Stimulated activated CD4-positive, alpha-beta T cell treated with anti-CD3 and anti-CD28 coated beads, TNF-alpha, amount 100 ng/mL, for 48 hours (primary cell): ENCODE measurements around the gene DNM1.

ENCODE experiments used
- DNase-seq, 3 donors: peaks; one replicate each; pipeline ENCODE4 v3.0.0-alpha.2; 2020; ENCODE audit warnings: low read depth in 3 of 3

Gene DNM1

DNA sequence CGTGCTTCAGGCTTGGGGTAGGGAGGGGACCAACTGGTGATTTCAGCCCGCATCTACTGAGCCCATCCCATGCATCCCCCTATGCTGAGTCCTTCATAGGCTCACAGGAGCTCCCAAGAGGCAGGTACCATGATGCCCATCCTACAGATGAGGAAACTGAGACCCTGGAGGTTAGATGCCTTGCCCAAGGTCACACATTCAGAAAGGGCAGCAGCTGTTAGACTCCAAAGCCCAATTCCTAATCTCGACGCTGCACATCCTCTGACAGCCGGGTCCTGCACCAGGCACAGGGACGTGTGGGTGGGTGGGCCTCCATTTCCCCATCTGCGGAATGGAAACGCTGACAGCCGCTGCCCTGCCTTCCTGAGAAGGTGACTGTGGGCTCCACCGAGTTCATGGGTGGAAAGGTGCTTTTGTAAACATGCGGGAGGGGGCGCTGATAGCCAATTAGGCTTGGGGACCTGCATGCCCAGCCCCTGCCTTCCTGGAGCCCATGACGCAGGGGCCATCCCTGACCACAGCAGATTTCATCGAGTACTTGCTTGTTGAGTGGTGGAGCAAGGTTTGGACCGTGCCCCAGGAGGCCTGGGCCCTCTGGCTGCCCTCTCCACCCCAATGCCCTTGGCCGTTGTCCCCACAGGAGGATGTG is 2.2 kb downstream of the DNM1 start:
- no peak for DNase-seq

DNA sequence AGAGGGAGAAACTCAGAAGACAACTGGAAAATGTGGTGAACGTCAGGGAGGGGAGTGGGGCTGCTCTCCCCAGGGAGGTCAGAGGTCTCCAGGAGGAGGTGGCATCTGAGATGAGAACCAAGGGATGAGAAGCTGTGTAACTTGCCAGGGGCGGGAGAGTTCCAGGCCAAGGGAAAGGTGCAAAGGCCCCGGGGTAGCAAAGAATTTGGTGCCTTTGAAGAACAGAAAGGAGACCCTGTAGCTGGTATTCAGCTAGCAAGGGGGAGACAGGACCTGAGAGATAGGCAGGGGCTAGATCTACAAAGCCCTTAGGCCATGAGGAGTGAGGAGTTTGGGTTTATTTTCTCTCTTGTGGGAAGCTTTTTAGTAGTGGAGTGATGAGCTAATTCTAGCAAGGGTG is 3.3 kb downstream of the DNM1 start:
- no peak for DNase-seq

DNA sequence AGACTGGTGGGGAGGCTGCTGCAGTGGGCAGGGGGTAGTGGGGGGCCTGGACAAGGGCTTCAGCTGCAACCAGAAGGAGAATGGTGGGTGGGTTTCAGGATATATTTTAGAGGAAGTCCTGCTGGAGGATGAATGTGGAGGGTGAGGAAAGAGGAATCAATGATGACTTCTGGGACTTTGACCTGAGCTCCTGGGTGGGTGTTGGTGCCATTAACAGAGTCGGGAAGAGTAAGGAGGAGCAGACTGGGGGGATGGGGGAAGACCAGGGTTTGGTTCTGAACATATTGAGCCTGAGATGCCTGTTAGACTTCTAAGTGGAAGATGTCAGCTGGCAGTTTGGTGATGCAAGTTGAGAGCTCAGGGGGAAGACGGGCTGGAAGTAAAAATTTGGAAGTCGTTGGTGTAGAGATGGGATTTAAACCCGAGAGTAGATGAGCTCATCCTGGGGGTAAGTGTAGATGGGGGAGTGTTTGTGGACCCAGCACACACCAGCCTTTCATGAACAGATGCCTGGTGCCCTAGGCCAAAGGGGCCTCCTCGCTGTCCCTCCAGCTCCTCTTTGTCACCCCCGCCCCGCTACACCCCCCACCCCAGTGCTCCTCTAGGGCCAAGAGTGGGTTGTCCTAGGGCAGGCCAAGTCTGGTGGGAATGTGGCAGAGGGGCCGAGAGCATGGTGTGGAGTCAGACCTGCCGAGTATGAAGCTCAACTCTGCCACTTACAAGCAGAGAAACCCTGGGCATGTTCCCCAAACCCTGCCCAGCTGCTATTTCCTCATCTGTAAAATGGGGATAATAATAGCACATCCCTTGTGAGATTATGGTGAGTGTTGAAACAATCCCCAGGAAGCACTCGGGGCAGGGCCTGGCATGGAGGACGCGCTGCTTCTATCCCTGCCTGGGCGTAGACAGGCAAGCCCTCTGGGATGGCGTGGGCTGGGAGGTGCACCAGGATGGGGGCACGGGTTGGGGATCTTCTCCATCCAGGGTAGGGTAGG is 4.0 kb downstream of the DNM1 start:
- DNase-seq = no peak

DNA sequence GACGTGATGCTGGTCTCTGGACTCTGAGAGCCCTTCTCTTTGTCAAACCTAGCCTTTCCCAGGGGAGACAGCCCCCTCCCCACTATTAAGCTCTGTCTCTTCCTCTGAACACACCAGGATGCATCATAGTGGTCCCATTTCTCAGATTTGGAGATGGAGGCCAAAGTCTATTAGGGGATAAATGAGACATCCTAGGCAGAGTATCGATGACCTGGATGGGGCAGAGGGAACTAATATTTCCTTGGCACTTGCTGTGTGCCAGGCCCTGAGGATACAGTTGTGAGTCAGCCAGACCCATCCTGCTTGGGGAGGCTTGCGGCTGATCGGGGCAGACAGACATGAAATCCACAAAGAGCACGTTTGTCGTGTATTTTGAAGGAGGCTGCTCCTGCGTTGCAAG is 5.2 kb downstream of the DNM1 start:
- no peak for DNase-seq

DNA sequence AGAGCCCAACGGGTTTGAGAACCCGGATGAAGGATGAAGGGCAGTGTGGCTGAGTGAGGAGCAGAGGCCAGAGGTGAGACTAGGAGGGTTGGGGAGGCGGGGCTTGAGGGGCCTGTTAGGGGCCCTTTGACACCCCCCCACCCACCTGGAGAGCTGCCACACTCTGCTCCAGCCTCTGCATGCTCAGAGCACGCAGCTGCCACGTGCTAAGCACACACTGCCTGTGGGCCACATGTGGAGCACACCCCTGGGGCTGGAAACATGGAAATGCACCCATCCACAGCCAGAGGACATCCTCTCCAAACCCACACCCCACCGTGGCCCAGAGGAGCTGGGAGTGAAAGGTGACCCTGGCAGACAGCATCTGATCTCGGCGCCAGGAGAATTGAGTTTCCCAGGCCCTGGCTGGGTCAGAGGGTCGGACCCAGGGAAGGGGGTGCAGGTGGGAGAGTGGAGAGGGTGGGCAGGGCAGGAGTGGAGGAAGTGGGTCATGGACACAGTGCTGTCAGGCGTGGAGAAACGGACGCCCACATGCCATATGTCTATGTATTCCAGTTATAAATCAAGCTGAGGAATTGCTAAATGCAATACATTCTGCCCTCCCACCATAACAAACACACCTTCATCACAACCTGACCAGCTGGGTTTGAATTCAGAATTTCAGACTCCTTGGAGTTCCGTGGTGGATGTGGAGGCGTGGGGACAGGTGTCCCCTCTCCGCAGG is 5.9 kb downstream of the DNM1 start:
- DNase-seq = no peak

DNA sequence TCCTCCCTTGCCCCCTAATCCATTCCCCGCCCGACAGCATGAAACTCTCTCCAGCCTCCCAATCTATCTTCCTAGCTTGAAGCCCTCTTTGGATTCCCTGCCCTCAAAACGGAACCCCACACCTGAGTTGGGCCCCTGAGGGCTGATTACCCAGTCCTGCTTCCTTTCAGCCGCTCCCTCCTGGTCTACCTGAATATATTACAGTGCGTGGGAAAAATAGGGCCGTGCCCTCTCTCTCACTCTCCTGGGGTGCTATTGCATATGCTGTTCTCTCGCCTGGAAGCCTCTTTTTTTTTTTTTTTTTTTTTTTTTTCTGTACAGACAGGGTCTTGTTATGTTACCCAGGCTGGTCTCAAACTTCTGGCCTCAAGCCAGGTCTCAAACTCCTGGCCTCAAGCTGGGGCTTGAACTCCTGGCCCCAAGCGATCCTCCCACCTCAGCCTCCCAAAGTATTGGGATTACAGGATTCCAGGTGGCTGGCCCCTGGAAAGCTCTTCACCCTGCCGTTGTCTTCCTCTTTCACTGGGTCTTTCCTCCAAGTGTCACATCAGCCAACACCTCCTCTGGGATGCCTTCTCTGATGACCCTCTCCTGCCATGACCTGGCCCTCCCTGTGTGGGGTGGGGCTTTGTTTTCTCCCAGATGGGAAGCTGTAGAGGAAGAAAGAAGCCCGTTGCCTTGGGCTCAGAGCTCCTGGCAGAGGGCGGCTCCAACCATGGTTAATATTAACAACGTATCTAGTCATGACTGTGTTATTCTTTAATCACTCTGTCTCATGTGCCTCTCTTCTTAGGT is 8.2 kb downstream of the DNM1 start:
- no peak for DNase-seq

DNA sequence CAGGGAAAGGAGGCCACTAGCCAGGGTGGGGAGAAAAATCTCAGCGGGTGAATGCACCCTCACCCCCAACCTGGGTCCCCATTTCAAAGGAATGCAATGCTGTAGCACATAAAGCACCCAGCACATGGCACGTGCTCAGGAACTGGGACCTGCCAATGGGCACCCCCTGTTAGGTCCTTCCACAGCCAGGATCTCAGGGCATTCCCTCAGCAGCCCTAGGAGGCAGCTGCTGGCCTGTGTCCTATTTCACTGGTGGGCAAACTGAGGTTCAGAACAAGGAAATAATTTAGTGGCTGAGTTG is 8.8 kb downstream of the DNM1 start:
- DNase-seq = no peak

DNA sequence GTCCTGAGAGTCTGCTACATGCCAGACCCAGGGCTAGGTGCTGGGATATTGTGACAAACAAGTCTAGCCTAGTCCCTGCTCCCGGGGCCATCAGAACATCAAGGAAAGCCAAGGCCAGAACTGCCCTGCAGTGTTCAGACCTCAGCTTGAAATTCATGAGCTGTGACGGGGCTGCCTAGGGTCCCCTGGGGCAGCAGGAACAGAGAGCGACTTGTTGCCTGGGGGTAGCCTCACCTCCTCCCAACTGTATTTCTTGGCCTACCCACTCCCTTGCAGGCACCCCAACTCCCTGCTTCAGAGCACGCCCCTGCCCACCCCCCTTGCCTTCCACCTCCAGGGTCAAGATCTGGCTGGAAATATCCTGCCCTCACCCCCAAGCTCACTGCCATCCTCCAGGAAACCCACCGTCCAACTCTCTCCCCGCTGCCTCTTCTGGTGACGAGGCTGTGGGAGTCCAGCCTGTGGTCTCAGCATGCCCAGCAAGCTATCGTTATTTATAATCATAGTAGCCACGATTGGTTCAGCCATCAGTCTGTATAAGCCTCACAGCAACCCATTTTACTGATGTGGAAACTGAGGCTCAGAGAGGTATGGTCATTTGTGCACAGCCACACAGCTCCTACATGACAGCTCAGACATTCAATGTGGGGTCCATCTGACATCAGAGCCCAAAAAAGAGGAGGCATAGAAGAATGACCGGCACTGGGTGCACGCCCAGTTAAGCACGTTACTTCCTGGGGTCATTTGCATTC is 10.7 kb downstream of the DNM1 start:
- no peak for DNase-seq

DNA sequence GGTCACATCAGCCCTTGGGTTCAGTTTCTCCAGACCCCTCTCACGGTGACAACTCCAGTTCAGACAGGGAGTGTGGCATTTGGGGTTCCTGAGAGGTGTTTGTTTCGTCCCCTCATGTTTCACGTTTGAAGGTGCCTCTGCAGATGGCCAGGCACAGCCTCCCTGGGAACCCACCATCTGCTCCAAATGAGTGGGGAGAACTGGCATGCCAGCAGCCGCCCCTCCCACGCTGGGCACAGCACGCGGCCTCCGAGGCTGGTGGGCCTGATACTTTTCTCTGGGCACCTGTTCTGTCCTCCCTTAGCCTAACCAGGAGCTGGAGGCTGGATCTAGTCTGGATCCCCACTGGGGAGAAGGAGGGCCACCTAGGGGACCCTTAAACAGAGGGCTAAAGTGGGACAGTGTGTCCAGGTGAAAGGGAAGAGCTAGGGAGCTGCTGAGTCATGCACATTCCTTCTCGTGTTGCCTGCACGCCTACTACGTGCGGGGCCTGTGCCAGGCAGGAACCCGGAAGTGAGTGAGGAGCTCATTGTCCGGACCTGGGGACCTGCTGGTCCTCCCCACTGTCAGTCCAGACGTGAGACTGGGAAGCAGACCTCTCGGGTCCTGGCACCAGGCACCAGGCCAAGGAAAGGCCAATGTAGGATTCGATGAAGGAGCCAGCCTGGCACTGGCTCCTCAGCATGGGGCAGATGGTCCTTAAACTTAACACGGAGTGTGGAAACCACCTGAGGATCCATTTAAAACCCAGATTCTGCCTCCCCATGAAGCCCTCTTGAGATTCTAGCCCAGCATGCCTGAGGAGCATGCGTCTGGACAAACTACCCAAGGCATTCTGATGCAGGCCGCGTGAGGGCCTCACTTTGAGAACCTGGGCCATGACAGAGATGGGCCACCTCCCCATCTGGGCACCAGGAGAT is 11.7 kb downstream of the DNM1 start:
- DNase-seq = no peak

DNA sequence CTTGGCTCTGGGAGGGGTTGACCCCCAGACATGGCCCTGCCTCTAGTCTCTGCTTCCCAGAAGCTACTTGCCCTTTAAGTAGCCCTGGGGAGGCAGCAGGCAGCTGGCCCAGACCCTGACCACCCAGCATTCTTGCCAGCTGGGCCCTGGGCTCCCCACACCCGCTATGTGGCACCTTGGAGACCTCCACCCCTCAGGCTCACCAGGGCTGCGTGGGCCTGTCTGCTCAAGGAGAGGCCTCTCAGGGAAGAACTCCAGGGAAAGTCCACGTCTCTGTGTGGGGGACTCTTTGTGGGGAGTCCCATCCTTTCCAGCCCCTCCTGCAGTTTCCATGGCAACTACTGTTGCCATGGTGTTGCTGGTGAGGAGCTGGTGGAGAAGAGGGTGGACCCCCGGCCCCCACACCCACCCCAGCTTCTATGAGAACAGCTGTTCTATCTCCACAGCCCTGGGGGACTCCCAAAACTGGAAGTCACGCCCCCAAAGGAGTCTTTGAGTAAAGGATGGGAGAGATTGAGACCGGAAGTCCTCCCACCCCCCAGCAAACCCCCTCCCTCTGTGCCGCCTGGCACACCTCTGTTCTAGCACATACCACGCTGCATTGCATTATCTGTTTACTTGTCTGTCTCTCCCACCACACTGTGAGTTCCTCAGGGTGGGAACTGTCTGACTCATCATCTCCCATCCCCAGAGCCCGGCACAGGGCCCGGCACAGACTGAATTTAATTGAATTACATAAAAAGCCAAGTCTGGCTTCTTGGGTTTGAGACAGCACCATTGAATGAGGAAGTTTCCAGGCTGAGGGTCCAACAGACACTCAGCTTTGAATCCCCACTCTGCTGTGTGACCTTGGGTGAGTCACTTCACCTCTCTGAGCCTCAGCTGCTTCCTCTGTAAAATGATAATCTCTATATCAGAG is 12.6 kb downstream of the DNM1 start:
- no peak for DNase-seq

DNA sequence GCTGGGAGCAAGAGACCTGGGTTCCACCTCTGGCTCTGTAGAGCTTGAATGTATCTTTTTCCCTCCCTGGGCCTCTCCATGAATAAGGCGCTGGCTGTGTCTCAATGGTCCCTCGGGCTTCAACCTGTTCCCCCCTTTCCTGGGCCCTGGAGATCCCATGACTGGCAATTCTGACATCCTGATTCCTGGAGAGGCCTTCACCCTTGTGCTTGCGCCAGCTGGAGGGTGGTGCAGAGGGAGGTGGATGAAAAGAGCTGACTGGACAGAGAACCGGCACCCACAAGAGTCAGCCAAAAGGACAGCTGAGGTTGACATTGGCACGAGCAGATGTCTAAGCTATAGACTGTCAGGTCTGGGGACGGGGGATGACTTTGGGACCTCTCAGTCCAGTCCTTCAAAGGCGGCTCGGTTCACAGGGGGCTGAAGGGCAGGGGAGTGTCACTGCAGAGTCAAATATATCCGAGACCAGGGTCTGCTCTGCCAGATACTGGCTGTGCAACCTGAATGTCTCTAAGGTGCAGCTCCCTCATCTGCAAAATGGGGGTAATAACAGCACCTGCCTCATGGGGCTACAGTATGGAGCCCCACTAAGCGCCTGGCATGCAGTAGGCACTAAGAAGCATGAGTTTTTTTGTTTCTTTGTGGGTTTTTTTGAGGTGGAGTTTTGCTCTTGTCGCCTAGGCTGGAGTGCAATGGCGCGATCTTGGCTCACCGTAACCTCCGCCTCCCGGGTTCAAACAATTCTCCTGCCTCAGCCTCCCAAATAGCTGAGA is 13.8 kb downstream of the DNM1 start:
- DNase-seq = no peak

DNA sequence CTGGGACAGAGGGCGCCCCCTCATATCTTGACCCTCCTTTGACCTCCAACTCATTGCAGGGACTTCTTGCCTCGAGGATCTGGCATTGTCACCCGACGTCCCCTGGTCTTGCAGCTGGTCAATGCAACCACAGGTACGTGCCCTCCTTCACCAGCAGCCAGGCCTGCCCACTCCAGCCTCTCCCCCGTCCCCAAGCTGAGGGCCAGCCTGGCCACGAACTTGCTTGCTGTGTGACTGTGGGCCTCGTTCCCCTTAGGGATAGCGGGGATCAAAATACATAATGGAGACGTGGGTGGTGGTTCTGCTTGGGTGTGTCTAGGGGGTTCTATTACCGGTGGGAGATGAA is 15.0 kb downstream of the DNM1 start:
- DNase-seq = no peak

DNA sequence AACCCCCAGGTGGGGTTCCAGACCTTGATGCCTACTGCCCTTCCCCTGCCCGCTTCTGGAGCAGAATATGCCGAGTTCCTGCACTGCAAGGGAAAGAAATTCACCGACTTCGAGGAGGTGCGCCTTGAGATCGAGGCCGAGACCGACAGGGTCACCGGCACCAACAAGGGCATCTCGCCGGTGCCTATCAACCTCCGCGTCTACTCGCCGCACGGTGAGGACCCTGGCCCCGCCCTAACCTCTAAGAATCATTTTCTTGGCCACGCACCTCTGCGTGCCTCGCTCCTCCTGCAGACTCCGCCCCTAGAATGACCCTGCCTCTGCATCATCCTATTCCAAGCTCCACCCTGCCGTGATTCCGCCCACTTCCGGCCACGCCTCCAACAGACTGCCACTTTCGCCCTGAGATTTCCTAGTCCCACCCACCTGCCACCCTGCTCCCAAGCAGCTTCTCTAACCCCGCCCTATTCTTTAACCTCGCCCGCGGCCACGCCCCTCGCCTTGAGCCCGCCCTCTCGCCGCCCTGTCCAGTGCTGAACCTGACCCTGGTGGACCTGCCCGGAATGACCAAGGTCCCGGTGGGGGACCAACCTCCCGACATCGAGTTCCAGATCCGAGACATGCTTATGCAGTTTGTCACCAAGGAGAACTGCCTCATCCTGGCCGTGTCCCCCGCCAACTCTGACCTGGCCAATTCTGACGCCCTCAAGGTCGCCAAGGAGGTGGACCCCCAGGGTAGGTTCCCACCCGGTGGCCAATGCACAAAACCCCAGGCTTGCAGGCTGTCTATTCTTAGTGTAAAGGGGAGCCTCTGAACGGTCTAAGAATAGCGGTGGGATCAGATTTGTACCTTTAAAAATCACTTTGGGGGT is 15.6 kb downstream of the DNM1 start:
- DNase-seq = peak; percentile 87 to 94 (median 94)

DNA sequence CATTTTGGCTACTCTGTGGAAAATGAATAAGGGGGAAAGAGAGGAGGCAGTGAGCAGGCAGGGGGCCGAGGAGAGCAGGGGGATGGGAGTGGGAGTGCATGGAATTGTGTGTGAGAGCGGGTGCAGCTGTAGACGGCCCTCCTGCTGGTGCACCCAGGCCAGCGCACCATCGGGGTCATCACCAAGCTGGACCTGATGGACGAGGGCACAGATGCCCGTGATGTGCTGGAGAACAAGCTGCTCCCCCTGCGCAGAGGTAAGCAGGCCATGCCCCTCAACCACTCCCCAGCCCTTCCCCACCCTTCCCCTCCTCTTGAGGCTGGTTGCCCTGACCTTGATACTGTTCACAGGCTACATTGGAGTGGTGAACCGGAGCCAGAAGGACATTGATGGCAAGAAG is 16.7 kb downstream of the DNM1 start:
- no peak for DNase-seq

DNA sequence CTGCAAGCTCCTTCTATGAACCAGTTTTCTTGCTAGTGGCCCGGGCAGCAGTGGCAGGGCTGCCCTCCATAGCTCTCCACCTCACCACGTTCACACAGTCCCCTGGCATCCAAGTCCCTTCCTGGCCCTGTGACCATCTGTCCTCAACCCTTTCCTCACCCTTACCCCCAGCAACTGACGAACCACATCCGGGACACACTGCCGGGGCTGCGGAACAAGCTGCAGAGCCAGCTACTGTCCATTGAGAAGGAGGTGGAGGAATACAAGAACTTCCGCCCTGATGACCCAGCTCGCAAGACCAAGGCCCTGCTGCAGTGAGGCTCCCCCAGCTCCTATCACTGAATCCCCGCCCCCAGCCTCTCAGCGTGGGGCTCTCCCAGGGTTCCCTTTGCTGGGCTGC is 18.8 kb downstream of the DNM1 start:
- DNase-seq = no peak

DNA sequence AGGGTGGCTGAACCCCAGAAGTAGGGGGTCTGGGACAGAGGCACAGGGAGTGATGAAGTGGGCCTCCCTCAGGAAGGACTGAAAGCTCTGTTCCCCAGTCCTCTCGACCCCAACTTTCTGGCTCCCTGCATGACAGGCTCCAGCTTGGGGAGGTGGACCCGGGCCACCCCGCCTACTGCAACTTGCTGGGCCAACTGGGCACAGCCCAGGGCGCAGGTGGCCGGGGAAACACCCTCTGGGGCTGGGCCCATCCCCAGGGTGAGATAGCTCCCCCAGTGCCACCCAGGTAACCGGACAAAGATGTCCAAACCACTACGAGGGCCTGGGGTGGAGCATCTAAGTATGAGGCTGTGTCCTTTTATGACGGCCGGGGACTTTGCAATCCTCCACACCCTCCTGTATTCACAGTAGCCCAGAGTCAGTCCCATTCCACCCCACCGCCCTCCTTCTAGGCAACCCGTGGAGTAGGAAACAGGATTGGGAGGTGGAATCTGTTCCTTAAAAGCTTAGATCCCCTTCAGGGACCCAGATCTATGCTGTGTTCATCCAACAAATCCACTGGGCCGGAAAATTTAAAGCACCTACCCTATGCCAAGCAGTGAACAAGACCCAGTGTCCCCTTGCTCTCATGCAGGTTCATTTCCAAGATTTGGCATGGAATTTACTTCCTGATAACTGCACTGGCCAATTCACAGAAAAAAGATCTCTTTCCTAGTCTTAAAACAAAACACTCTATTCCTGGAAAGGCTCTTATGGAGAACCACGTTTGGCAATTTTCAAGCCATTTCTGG is 19.9 kb downstream of the DNM1 start:
- no peak for DNase-seq

DNA sequence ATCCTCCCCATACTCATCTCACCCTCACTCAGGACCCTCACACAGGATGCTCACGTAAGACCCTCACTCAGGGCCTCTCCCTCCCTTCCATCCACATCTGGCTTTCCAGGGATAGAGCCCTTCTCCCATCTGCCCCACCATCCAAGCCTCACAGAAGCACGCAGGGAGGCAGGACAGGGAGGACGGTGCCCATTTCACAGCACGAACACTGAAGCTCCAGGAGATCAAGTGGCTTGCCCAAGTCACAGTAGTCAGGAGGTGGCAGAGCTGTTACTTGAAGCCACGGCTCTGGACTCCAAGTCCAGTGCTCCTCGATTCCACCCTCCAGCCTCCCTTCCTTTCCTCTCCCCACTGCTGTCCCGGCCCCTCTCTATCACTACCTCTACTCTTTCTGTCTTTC is 21.7 kb downstream of the DNM1 start:
- DNase-seq = no peak
